ENCODE results near the gene LRRC75A. TPM values are rescaled to one million over a fixed set of nuclear protein-coding genes. Genes with fewer than 3 reads are reported as not detected.

LRRC75A gene
- total and polyA plus RNA-seq, 5 donors = 0.63 to 1.3 (median 1.2) TPM

Other genes starting within 250 kb of the LRRC75A start
- gene CENPV, start 138.7 kb downstream of the LRRC75A start, total RNA-seq = 10 to 100 TPM; 16.4 to 19.2 (median 18.8) TPM
- 14.5 TPM for gene CENPV, start 138.7 kb downstream of the LRRC75A start, polyA plus RNA-seq
- gene UBB, start 111.1 kb downstream of the LRRC75A start, total RNA-seq = 1,000 to 10,000 TPM; 1,353 to 1,780 (median 1,568) TPM
- 1,446 TPM for gene UBB, start 111.1 kb downstream of the LRRC75A start, polyA plus RNA-seq
- gene TRPV2, start 76.6 kb downstream of the LRRC75A start, total RNA-seq = 10 to 100 TPM in 3 of 4 donors, 1 to 10 TPM in 1; 7.1 to 19.6 (median 10.7) TPM
- gene TRPV2, start 76.6 kb downstream of the LRRC75A start, polyA plus RNA-seq = 5.2 TPM
- 10 to 100 TPM in 3 of 4 donors, 1 to 10 TPM in 1; 9.4 to 12.5 (median 11.0) TPM for gene ZNF287, start 77.0 kb upstream of the LRRC75A start, total RNA-seq
- 5.3 TPM for gene ZNF287, start 77.0 kb upstream of the LRRC75A start, polyA plus RNA-seq
- gene ZNF624, start 161.7 kb upstream of the LRRC75A start, total RNA-seq = 1 to 10 TPM; 1.3 to 3.7 (median 1.9) TPM
- 0.97 TPM for gene ZNF624, start 161.7 kb upstream of the LRRC75A start, polyA plus RNA-seq
- gene CCDC144A, start 198.0 kb upstream of the LRRC75A start, total RNA-seq = 1 to 10 TPM; 3.0 to 5.9 (median 5.0) TPM
- gene CCDC144A, start 198.0 kb upstream of the LRRC75A start, polyA plus RNA-seq = 1.9 TPM